GM21423 (cell line): ENCODE results near the gene ULK3.

Experiments used
- ATAC-seq: cut with Tn5 transposase; IDR thresholded peaks from one replicate; pipeline ENCODE4 v1.9.1; 2021; ENCODE audit warnings: mild to moderate bottlenecking, moderate library complexity; ENCODE audit not compliant: unreplicated experiment

ULK3 gene

DNA sequence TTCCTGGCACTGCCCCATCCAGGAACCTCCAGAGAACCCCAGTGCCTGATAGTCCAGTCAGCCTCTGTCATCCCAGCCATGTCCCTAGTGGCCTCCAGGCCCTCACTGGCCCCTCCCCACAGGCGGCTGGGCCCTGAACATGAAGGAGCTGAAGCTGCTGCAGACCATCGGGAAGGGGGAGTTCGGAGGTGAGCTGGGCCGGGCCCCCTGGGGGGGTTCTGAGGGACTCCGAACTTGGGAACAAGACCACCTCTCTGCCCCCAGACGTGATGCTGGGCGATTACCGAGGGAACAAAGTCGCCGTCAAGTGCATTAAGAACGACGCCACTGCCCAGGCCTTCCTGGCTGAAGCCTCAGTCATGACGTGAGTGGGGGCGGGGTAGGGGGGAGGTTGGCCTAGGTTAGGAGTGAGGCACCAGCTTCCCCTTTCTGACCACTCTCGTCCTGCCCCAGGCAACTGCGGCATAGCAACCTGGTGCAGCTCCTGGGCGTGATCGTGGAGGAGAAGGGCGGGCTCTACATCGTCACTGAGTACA is 42.3 kb downstream of the ULK3 start:
- no peak for ATAC-seq

DNA sequence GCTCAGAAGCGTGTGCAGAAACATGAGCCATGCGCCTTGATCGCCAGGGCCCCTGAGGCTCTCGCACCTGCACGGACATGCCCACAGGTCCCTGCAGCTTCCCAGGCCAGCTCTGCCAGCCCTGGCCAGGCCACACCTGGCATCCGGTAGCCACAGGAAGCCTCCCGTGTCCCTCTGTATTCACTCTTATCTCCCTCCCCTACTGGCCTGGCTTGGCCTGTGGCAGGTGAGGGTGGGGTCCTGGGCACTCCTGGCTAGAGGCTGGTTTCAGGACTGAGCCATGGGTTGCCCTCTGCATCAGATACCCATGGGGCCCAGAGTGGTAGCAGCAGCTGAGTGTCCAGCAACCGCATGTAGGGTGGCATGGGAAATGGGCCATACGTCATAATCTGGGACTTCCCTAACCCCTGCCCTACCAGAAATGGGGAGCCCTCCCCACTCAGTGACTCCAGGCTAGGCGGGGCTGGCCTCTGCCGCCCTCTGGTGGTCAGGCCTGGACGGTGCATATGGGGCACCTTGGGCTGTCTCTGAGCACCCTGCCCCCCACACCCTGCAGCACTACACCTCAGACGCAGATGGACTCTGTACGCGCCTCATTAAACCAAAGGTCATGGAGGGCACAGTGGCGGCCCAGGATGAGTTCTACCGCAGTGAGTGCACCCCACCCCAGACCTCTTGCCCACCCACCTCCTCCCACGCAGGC is 42.9 kb downstream of the ULK3 start:
- peak; percentile 62 for ATAC-seq

DNA sequence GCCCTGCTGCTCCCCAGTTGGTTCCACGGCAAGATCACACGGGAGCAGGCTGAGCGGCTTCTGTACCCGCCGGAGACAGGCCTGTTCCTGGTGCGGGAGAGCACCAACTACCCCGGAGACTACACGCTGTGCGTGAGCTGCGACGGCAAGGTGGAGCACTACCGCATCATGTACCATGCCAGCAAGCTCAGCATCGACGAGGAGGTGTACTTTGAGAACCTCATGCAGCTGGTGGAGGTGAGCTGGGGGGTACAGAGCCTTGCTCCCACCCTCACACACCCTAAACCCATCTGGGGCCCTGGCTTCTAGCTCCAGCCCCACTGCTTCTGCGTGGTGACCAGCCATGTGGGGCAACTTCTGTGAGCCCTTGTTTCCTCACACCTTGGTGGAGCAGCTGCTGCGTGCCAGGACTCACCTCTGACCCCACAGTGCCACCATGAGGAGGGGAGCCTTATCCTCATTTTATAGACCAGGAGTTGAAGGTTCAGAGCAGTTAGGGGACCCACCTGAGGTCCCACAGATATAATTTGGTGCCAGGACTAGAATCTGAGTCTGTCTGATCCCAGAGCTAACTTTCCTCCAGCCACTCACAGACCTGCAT is 43.6 kb downstream of the ULK3 start:
- ATAC-seq = peak; percentile 10

DNA sequence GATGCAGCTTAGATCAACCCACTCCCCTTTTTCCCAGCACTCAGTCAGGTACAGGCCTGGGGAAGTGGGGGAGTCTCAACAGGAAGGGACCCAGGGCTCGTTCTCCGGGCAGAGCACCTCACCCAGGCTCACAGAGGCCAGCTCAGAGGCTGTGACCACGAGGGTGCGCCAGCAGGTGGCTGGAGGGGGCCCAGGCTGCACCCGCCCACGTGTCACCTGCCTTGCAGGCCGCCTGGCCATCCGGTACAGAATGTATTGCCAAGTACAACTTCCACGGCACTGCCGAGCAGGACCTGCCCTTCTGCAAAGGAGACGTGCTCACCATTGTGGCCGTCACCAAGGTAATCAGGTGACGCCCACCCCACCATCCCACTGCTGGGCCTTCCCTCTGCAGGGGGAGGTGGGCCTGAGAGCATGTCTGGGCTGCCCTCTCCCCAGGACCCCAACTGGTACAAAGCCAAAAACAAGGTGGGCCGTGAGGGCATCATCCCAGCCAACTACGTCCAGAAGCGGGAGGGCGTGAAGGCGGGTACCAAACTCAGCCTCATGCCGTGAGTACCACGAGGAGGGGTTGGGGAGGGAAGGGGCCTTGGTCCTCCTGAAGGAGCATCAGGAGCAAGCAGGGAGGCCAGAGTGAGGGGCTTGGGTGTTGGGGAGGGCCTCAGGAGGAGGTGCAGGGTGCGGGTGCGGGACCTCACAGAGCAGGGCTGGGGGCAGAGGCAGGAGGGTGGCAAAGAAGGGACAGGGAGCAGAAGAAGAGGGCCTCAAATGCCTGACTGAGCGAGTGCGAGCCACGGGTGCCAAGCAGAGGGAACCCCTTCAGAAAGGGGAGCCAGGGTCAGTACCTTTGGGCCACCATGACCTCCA is 44.3 kb downstream of the ULK3 start:
- ATAC-seq = no peak

DNA sequence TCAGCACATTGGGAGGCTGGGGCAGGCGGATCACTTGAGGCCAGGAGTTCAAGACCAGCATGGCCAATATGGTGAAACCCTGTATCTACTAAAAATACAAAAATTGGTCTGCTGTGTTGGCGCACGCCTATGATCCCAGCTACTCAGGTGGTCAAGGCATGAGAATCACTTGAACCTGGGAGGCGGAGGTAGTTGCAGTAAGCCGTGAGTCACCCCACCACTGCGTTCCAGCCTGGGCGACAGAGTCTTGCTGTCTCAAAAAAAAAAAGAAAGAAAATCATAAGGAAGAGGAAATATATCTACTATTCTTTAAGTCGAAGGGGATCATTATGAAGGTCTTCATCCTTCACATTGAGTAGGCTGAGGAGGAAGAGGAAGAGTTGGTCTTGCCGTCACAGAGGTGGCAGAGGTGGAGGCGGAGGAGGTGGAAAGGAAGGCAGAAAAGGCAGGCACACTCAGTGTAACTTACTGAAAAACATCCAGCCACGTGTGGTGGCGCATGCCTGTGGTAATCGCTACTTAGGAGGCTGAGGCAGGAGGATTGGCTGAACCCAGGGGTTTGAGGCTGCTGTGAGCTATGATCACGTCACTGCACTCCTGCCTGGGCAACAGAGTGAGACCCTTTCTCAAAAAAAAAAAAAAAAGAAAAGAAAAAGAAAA is 46.9 kb downstream of the ULK3 start:
- no peak for ATAC-seq

DNA sequence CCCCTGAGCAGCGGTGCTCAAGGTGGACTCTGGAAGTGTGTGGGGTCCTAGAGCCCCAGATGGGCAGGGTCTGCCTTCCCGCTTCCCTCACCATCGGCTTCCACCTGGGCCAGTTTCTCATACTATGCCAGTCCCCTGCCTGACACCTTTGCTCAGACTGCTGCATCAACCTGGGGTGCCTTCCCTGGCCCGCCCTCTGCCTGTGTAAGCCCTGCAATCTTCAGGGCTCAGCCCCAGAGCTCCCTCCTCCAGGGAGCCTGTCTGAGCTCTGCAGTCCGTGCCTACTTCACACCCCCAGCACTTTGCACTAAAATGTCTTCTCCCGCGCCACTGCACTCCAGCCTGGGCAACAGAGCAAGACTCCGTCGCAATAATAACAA is 48.0 kb downstream of the ULK3 start:
- no peak for ATAC-seq

DNA sequence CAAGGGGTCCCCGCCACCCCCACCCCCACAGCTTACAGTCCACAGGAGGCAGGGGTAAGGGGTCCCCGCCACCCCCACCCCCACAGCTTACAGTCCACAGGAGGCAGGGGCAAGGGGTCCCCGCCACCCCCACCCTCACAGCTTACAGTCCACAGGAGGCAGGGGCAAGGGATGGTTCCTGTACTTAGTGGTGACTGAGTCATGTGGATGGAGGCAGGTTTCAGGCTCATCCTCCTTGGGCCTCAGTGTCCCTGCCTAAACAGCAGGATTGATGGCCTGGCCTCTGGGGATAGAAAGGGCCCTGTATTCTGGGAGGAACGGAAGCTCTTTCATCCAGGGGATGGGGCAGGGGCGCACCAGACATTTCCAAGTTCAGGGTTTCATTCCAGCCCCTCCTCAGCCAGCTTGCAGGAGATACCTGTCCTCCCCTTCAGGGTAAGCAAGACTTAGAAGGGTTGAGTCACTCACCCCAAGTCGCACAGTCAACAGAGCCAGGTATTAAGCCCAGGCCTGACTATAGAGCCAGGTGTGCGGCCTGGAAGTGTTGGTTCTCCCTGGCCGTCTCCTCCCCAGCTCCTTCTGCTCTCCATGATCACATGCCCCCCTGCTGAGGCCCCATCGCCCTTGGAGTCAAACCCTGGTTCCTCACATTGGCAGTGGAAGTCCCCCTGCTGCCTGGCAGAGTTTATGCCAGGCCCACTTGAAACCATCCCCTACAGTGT is 48.5 kb downstream of the ULK3 start:
- no peak for ATAC-seq

DNA sequence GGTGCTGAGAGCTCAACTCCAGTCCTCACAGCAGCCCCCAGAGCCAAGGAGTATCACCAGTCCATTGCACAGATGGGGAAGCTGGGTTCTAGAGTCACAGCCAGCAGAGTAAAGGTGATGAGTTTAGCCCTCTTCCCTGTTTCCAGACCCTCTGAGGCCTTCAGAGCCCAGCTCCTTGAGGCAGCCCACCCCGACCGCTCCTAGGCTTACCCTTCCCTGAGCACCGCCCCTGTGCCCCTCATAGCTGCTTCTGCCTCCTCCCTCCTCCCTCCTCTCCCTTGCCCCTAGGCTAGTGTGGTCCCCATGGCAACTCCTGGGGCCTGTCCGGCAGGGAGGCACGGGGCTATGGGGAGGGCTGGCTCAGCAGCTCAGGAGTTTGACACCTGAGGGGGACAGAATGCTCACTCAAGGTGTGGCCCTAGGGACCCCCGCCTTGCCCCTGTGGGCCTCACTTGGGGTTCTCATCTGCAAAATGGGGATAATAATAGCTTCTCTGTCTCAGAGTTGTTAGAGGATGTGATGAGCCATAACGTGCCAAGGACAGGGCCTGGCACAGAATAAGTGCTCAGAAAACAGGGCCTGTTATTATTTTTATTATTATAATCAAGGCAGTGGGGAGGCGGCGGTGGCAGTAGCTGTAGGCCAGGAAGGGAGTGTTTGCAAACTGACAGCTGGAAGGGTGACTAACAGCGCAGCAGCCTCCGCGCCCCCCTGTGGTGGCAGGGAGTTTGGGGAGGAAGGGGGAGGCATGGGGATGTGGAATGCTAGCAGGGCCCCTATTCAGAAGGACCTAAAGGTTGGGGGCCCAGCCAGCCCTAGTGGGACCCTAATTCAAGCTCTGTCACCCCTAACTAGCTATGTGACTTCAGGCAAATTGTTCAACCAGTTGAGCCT is 49.6 kb downstream of the ULK3 start:
- ATAC-seq = no peak

DNA sequence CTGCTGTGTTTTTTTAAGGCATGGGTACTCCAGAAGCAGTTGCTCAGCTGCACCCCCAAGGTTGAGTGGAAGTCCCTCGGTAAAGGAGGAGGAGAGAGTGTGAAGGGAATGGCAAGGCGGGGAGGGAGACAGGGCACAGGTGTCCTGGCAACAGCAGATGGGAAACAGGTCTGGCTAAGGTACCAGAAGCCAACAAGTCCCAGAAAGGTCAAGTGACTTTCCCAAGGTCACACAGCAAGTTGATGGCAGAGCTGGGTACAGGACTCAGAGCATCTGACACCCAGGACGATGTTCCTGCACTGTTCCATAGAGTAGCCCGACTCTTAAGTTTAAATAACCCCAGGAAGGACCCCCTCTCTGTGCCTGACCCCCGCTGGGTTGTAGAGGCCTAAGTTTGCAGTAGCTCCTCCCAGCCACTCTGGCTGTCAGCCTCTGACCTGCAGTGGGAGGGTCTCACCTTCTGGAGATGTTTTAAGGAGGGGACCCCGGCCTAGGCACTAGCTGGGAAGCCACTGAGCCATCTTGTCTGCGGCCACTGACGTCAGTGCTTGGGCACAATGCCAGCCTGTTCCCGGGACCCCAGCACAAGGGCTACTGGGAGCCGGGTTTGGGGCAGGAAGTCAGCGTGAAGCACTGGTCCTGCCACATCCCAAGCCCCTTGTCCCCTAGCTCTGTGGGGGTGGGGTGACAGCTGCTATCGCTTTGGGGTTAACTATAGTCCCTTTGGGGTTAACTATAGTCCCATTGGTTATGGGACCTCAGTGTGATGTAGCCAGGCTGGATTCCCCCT is 50.5 kb downstream of the ULK3 start:
- ATAC-seq = no peak

DNA sequence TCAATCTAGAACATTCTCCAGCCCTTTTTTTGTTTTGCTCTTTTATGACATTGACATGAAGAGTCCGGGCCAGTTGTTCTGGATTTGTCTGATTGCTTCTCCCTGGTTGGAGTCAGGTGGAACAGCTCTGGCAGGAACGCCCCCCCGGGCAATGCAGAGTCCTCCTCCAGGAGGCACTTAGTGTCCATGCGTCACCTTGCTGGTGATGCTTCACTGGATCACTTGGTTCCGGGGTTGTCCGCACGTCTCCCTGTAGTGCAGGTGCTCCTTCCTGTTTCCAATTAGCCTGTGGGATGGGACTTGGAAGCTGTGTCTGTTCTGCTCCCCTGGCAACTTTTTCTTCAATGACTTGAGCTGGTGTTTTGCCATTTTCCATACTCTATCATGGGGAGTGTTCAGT is 51.3 kb downstream of the ULK3 start:
- ATAC-seq = no peak

DNA sequence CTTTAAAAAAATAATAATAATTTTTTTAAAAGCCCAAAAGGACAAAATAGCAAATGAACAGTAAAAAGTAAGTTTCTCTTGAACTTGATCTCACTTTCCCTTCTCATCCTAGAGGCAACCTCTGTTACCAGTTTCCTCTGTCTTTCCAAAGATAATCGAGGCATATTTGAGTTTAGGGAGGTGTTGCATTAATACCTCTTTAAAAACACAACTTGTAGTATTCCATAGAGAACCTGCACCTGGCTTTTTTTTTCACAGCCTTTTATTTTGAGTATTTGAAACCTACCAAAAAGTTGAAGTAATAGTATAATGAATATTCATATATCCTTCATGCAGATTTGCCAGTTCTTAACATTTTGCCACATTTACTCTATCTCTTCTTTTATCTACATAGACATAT is 51.9 kb downstream of the ULK3 start:
- no peak for ATAC-seq

DNA sequence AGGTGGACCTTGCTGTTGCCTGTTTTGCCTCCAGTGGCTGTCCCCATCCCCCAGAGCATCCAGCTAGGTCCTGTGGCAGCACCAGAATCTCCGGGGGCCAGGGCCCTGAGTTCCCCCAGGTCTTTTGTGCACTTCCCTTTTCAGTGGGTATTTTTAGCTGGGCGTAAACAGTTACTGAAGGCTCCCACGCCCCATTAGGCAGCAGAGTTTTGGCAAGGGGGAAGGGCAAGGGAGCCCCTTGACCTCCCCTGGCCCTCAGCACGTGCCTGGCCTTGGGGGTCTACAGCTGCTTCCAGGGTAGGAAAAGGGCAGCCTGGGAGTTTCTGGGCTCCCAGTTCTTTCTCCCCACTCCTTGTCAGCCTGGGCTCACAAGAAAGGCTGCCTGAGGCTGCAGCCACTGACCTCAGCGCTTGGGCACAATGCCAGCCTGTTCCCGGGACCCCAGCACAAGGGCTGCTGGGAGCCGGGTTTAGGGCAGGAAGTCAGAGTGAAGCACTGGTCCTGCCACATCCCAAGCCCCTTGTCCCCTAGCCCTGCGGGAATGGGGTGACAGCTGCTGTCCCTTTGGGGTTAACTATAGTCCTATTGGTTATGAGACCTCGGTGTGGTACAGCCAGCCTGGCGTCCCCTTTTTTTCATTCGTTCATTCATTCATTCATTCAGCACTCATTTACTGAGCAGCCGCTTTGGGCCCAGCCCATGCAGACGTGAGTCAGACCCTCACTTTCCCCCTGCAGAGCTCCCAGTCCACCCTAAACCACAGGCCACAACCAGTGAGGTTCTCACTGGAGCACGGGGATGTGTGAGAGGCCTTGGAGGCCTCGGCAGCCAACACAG is 52.7 kb downstream of the ULK3 start:
- no peak for ATAC-seq

DNA sequence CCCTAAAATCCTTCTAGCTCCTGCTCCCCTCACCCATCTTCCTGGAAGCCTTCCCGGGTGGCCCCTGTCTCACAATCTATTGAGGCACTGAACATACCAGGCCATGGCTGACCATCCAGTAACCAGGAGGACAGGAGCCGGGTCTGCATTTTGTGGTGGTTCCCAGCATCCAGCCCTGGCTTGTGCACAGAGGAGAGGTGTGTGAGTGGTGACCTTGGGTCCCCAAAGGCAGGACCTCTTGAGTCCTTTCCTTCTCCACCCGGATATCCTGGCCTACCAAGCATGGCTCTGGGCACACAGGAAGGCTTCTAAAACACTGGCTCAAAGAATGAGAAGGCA is 53.2 kb downstream of the ULK3 start:
- no peak for ATAC-seq

DNA sequence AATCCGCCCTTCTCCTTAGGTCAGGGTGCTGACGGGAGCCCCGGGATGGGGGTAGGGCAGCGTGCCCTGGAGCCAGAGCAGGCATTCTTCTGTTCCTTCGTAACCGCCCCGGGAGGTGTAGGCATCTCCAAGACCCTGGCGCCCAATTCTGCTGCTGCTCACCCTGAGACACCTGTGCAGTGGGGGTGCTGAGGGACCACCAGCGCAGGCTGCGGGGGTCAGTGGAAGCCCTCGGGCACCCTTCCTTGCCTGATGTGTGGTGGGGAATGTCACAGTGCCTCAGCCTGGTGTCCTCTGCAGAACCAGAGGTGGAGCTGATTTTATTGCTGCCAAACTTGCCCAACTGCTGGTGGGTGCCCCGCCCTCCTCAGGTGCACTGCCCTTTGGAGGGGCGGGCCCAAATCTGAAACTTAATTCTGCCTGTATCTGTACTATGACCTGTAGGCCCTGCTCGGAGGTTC is 53.8 kb downstream of the ULK3 start:
- no peak for ATAC-seq

DNA sequence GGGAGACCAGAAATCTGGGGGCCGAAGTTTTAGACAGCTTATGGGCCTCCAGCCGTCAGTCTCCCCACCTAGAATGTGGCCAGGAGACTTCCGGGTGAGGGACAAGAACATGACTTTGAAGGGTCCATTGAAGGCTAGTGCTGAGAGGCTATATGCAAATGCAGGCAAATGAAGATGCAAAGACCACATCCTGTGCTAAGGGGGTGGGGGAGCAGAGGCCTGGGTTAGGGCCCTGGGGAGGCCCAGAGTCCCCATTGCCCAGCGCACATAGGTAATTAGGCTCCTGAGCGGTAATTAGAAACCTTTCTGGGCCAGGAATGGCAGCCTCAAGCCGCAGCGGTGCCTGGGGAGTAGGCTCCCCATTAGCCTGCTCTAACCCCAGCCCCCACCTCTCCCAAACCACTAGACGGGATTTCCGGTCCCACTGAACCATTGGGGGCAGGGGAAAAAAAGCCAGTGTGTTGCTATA is 54.2 kb downstream of the ULK3 start:
- ATAC-seq = peak; percentile 29

DNA sequence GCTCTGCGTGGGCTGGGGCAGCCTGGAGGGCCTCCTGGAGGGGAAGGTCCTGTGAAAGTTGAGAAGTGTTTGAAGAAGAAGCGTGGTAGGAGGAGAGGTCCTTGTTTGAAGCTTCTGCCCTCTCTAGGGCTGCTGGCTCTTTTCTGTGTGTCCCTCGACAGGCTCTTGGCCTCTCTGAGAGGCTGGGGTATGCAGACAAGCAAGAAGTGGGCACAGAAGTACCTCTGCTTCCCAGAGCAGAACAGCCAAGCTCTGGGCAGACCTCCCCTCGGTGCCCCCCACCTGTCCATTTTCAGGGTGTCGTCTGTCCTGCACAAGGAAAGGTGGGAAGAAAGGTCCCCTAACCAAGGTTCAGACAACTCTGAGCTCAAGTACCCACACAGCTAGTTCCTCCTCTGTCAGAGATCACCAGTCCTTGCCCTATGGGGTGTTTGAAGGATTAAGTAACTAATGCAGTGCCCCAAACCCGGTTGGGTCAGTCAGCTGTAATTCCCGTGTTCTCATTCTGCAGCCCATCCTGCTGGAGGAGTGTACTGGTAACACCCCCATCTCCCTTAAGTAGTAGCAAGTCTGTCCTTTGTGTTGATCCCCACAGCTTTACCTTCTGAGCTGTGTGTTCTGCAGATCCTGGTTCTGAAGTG is 54.8 kb downstream of the ULK3 start:
- no peak for ATAC-seq
